ENCODE data around the gene DCP1B.

The DCP1B gene

DNA sequence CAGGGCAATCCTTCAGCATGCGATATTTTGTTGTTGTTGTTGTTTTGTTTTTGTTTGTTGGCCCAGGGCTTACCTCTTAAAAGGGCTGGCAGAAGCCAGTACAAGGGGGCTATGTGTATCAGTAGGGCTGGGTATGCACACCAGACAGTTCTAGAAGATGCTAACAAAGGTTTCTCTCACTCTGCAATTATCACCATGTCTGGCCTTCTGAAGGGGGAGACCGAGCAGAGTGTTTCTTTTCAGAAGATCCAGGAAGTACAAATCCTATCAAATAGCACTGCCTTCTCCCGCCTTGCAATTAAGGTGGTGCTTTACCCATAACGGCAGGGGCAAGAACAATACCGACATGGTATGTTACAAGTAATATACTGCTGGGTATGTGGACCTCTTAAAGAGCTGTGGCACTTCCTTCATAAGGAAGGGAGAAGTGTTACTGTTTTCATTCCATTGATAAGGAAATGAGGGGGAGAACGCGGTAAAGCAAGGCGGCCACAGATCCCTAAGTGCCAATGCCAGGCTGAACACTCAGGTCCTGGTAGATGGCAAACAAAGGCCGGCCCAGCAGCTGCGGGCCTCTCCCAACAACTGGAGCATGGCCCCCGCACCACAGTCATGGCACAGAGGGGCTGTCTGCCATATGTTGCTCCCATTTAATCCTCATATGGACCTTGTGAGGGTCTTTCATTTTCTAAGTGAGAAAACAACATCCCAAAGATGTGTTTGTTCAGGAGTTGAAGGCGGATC lies 66.6 kb downstream of the DCP1B start:
- no peak overlapping the region for H3K4me3 ChIP-seq (ENCODE audit: control insufficient read depth, low read depth, low read length)
- DNase-seq (ENCODE audit: low read depth), result no peak
- TF ChIP-seq CTCF (IDR thresholded peaks at IDR 0.05; ENCODE audit: control insufficient read depth, insufficient read depth, low read depth, low read length, missing control alignments), result no peak

GRCh38 chr12:1936406-1937320 lies 67.6 kb downstream of the DCP1B start:
- peak; percentile 50 for DNase-seq (ENCODE audit: low read depth)
- H3K4me3 ChIP-seq (ENCODE audit: control insufficient read depth, low read depth, low read length), result no peak overlapping the region
- TF ChIP-seq CTCF (IDR thresholded peaks at IDR 0.05; ENCODE audit: control insufficient read depth, insufficient read depth, low read depth, low read length, missing control alignments), result no peak

- no peak overlapping the region for H3K4me3 ChIP-seq (ENCODE audit: control insufficient read depth, low read depth, low read length)
- TF ChIP-seq CTCF (IDR thresholded peaks at IDR 0.05; ENCODE audit: control insufficient read depth, insufficient read depth, low read depth, low read length, missing control alignments), result no peak
- no peak for DNase-seq (ENCODE audit: low read depth)
Observed at GRCh38 chr12:1935700-1936378, 68.4 kb downstream of the DCP1B start.

- DNase-seq (ENCODE audit: low read depth), result no peak
- no peak overlapping the region for H3K4me3 ChIP-seq (ENCODE audit: control insufficient read depth, low read depth, low read length)
- TF ChIP-seq CTCF (IDR thresholded peaks at IDR 0.05; ENCODE audit: control insufficient read depth, insufficient read depth, low read depth, low read length, missing control alignments), result no peak
Observed at GRCh38 chr12:1935242-1935641, 69.0 kb downstream of the DCP1B start.

GRCh38 chr12:1934831-1935230 lies 69.4 kb downstream of the DCP1B start:
- TF ChIP-seq CTCF (IDR thresholded peaks at IDR 0.05; ENCODE audit: control insufficient read depth, insufficient read depth, low read depth, low read length, missing control alignments), result no peak
- no peak for DNase-seq (ENCODE audit: low read depth)
- no peak overlapping the region for H3K4me3 ChIP-seq (ENCODE audit: control insufficient read depth, low read depth, low read length)

GRCh38 chr12:1934068-1934467 lies 70.2 kb downstream of the DCP1B start:
- no peak for TF ChIP-seq CTCF (IDR thresholded peaks at IDR 0.05; ENCODE audit: control insufficient read depth, insufficient read depth, low read depth, low read length, missing control alignments)
- no peak overlapping the region for H3K4me3 ChIP-seq (ENCODE audit: control insufficient read depth, low read depth, low read length)
- DNase-seq (ENCODE audit: low read depth), result no peak
